Measurements from ENCODE around the gene MGRN1.

- TF ChIP-seq CTCF (IDR thresholded peaks at IDR 0.05) = no peak
- TF ChIP-seq POLR2AphosphoS5 (IDR thresholded peaks at IDR 0.05) = no peak
- no peak for TF ChIP-seq EP300 (IDR thresholded peaks at IDR 0.05)
Measured at GRCh38 chr16:4733211-4733742, 108.7 kb downstream of the MGRN1 start.

All from esophagus muscularis mucosa (tissue), 4 donors.